ENCODE measurements around the gene DEFB119.

- TF ChIP-seq POLR2A (IDR thresholded peaks at IDR 0.05), result no peak
- TF ChIP-seq CTCF (IDR thresholded peaks at IDR 0.05), result no peak
These were observed 16.0 kb downstream of the DEFB119 start for GRCh38 chr20:31374346-31374745.
